Right lobe of liver (tissue), 6 donors: Measurements from ENCODE around the gene FOXP1. TPM values are rescaled to one million over a fixed set of nuclear protein-coding genes. Genes with fewer than 3 reads are reported as not detected.

ENCODE experiments used
- ATAC-seq, 4 donors: fragments of 200-7000 bp; cut with Tn5 transposase; one replicate each; pipeline ENCODE4 v1.9.1; 2020; ENCODE audit warnings: mild to moderate bottlenecking in 4 of 4, moderate library complexity in 4 of 4
- DNase-seq, 3 donors: peaks; one replicate each; pipeline ENCODE4 v3.0.0-alpha.2; 2020
- H3K27ac ChIP-seq, 3 donors: fragments of 200-600 bp; one replicate each; pipeline ENCODE4 v1.8.0; 2022
- H3K27me3 ChIP-seq, 2 donors: fragments of 200-600 bp; one replicate each; pipeline ENCODE4 v1.8.0; 2022
- H3K36me3 ChIP-seq, 4 donors: fragments of 200-600 bp; sonication (generic) in 1 of 4; one replicate each; pipeline versions ENCODE4 v1.5.1 to v1.8.0; 2017 to 2022; ENCODE audit warnings: control low read depth in 1 of 4
- H3K4me1 ChIP-seq, 4 donors: fragments of 200-600 bp; sonication (generic) in 1 of 4; one replicate each; pipeline versions ENCODE4 v1.5.1 to v1.8.0; 2017 to 2022; ENCODE audit warnings: control low read depth in 1 of 4
- H3K4me3 ChIP-seq, 3 donors: fragments of 200-600 bp; one replicate each; pipeline ENCODE4 v1.8.0; 2022
- H3K9me3 ChIP-seq, 4 donors: fragments of 200-600 bp; sonication (generic) in 1 of 4; one replicate each; pipeline versions ENCODE4 v1.5.1 to v1.8.0; 2017 to 2022; ENCODE audit warnings: control low read depth in 1 of 4
- CTCF ChIP-seq, 4 donors: fragments of 200-600 bp in 3 of 4; fragments of 450-650 bp in 1 of 4; IDR thresholded peaks; one replicate each; pipeline versions ENCODE4 v1.5.1 to v1.8.0; 2016 to 2022; ENCODE audit warnings: antibody characterized with exemption in 4 of 4, mild to moderate bottlenecking in 2 of 4
- POLR2A ChIP-seq: fragments of 450-650 bp; IDR thresholded peaks from one replicate; pipeline ENCODE4 v1.6.1; 2017; ENCODE audit warnings: antibody characterized with exemption, mild to moderate bottlenecking
- WGBS: methylation state at CpG from one replicate; pipeline ENCODE4 v1.1.6; 2018; ENCODE audit warnings: low coverage, low lambda C conversion rate; ENCODE audit not compliant: insufficient coverage; ENCODE audit errors: missing lambda C conversion rate; 5-methylcytosine and 5-hydroxymethylcytosine counted together
- intact Hi-C, 2 donors: fragments of 100-400 bp; cut with DNase I; formaldehyde crosslinking; loops; one replicate each; pipeline versions ENCODE4 v1.11.2 to v1.14.1; 2022
- total RNA-seq, 6 experiments: library from RNA; depleted of rRNA in 2 of 6; stranded (reverse); fragments of >200 nt in 2 of 6; fragmentation: NEBNext Ultra II Directional in 3 of 6; extraction: Animal tissue kit (Norgen Biotek cat#: 25700) in 3 of 6; gene quantifications; one replicate each; pipeline versions ENCODE4 v1.1.0 to v1.2.4, GENCODE V29; 2016 to 2023
- donor health status: DM: no; HTN: yes; CAD: no.
- donor health status: DM: no; HTN: no; CAD: no.
- donor health status: DM: no; HTN: no; CAD: no.
- donor health status: DM: no; HTN: yes; CAD: no.
- donor health status: DM: no; HTN: yes; CAD: no.

Gene FOXP1
- total RNA-seq, 6 experiments from 2014 or later: 26.7 to 47.7 (median 35.2) TPM

- no peak for ATAC-seq
- intact Hi-C loops: no loop called here
- no peak for DNase-seq
- no peak for TF ChIP-seq CTCF (IDR thresholded peaks at IDR 0.05)
- no peak for TF ChIP-seq POLR2A
- Histone ChIP-seq H3K36me3 (no peaks in the 10 kb centered on the region), H3K4me3 (no peak overlapping the region), H3K27me3 (no peaks in the 10 kb centered on the region), H3K9me3 (no peaks in the 10 kb centered on the region), H3K4me1 (no peaks in the 10 kb centered on the region), H3K27ac (no peak overlapping the region)
Measured at GRCh38 chr3:71625676-71626075, 42.1 kb upstream of the FOXP1 start.

GRCh38 chr3:71621825-71622537, 38.5 kb upstream of the FOXP1 start:
- intact Hi-C loops: no loop called here
- Histone ChIP-seq H3K27ac (no peak overlapping the region), H3K36me3 (no peaks in the 10 kb centered on the region), H3K9me3 (no peaks in the 10 kb centered on the region), H3K4me3 (no peak overlapping the region), H3K27me3 (no peaks in the 10 kb centered on the region), H3K4me1 (no peaks in the 10 kb centered on the region)
- DNase-seq (no peak), ATAC-seq (no peak)
- TF ChIP-seq CTCF (IDR thresholded peaks at IDR 0.05) (no peak), POLR2A (no peak)
- 61% methylated on average over 9 of the region's 9 CpGs for WGBS

GRCh38 chr3:71618538-71618937, 35.0 kb upstream of the FOXP1 start:
- intact Hi-C loops: no loop called here
- ATAC-seq: no peak

DNA sequence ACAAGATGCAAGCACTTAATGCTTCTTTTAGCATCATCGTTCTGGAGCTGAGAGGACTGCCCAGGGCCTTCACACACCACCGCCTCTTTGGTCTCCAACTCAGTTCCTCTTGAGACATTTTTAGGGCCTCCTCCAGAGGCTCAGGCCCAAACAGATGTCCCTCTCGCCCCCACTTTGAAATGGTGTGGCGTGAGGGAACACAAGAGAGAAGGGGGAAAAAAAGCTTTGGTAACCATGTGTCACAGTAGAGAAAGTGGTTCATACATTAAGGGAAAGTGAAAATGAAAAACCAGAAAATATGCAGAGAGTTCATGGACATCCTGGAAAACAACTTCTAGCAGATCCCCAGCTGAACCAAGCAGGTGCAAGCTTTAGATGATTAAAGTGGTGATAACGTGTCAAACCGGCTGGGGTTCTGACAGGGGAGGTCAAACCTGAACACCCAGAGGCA, 33.1 kb upstream of the FOXP1 start:
- intact Hi-C loops: no loop called here
- no peak overlapping the region for H3K4me3 ChIP-seq
- ATAC-seq: no peak
- no peak overlapping the region for H3K27ac ChIP-seq
- WGBS: 96% methylated on average over 6 of the region's 6 CpGs
- peaks cover 0 to 9% (median 0%) of the 10 kb centered on the region in 4 donors for H3K4me1 ChIP-seq
- no peaks in the 10 kb centered on the region for H3K36me3 ChIP-seq
- no peak for TF ChIP-seq CTCF (IDR thresholded peaks at IDR 0.05)
- no peak for TF ChIP-seq POLR2A
- no peaks in the 10 kb centered on the region for H3K9me3 ChIP-seq
- no peak for DNase-seq
- no peaks in the 10 kb centered on the region for H3K27me3 ChIP-seq

More at GRCh38 chr3:71618538-71618937, 35.0 kb upstream of the FOXP1 start:
- Histone ChIP-seq H3K9me3 (no peaks in the 10 kb centered on the region), H3K27me3 (no peaks in the 10 kb centered on the region), H3K27ac (no peak overlapping the region), H3K36me3 (no peaks in the 10 kb centered on the region), H3K4me3 (no peak overlapping the region), H3K4me1 (peaks cover 0 to 8% (median 0%) of the 10 kb centered on the region in 4 donors)
- 89% methylated on average over 6 of the region's 6 CpGs for WGBS
- no peak for DNase-seq
- no peak for TF ChIP-seq POLR2A
- no peak for TF ChIP-seq CTCF (IDR thresholded peaks at IDR 0.05)
